GM23248 (cell line): ENCODE data around the gene SERP2.

Source experiments
- EZH2 ChIP-seq: fragments of 200-600 bp; sonication (generic); IDR thresholded peaks from 2 replicates; pipeline ENCODE4 v1.6.1; 2018; ENCODE audit warnings: antibody characterized with exemption, mild to moderate bottlenecking; ENCODE audit not compliant: insufficient read depth, poor library complexity, severe bottlenecking
- EZH2phosphoT487 ChIP-seq: fragments of 200-600 bp; sonication (generic); IDR thresholded peaks from 2 replicates; pipeline ENCODE4 v1.6.1; 2018; ENCODE audit warnings: antibody characterized with exemption, moderate library complexity, mild to moderate bottlenecking, low read depth; ENCODE audit not compliant: insufficient read depth

- TF ChIP-seq EZH2phosphoT487: no peak
- no peak for TF ChIP-seq EZH2
Observed at GRCh38 chr13:44383945-44384344, 10.3 kb downstream of the SERP2 start.
